Activated T-helper 2 cell treated with anti-CD3 and anti-CD28 coated beads, Interferon-gamma antibody, Interleukin-2, Interleukin-4, amounts not matched to agents 10 μg/mL and 5 μg/mL and 100 μg/mL, durations not matched to agents 14 hours and 24 hours and 36 hours (primary cell): ENCODE results near the gene PTPRN2. TPM values are rescaled to one million over a fixed set of nuclear protein-coding genes. Genes with fewer than 3 reads are reported as not detected.
"Not testable (repeated sequence)": the region's sequence is repeated elsewhere in the genome, so short reads cannot be mapped to it uniquely, and the experiment has no call there.

ENCODE experiments used
- DNase-seq: peaks from one replicate; pipeline ENCODE4 v3.0.0; 2021; ENCODE audit warnings: low spot score
- H3K27ac Mint-ChIP-seq: one replicate; pipeline ENCODE4 v1.8.0; 2021; ENCODE audit warnings: mixed read lengths
- H3K27me3 Mint-ChIP-seq: one replicate; pipeline ENCODE4 v1.8.0; 2021; ENCODE audit warnings: low read depth, mixed read lengths
- H3K36me3 Mint-ChIP-seq: one replicate; pipeline ENCODE4 v1.8.0; 2021; ENCODE audit warnings: low read depth, mixed read lengths
- H3K4me1 Mint-ChIP-seq: one replicate; pipeline ENCODE4 v1.8.0; 2021; ENCODE audit warnings: low read depth, mixed read lengths
- H3K4me3 Mint-ChIP-seq: one replicate; pipeline ENCODE4 v1.8.0; 2021; ENCODE audit warnings: low read depth, mild to moderate bottlenecking, moderate library complexity, mixed read lengths
- H3K9me3 Mint-ChIP-seq: one replicate; pipeline ENCODE4 v1.8.0; 2021; ENCODE audit warnings: mixed read lengths
- intact Hi-C: fragments of 100-400 bp; cut with micrococcal nuclease; formaldehyde crosslinking; loops from one replicate; pipeline ENCODE4 v1.15.1; 2023
- total RNA-seq: library from RNA; stranded (reverse); gene quantifications from 2 replicates; pipeline ENCODE4 v1.2.3, GENCODE V29; 2022

The PTPRN2 gene
- total RNA-seq, 1 donor from 2014 or later = 1.3 TPM

- Mint-ChIP-seq H3K27ac (no peak overlapping the region), H3K4me3 (no peak overlapping the region), H3K4me1 (no peaks in the 10 kb centered on the region), H3K27me3 (no peaks in the 10 kb centered on the region), H3K9me3 (no peaks in the 10 kb centered on the region), H3K36me3 (no peaks in the 10 kb centered on the region)
- intact Hi-C loops = no loop called here
- no peak for DNase-seq
Observed at GRCh38 chr7:158278745-158279320, 308.8 kb downstream of the PTPRN2 start.

DNA sequence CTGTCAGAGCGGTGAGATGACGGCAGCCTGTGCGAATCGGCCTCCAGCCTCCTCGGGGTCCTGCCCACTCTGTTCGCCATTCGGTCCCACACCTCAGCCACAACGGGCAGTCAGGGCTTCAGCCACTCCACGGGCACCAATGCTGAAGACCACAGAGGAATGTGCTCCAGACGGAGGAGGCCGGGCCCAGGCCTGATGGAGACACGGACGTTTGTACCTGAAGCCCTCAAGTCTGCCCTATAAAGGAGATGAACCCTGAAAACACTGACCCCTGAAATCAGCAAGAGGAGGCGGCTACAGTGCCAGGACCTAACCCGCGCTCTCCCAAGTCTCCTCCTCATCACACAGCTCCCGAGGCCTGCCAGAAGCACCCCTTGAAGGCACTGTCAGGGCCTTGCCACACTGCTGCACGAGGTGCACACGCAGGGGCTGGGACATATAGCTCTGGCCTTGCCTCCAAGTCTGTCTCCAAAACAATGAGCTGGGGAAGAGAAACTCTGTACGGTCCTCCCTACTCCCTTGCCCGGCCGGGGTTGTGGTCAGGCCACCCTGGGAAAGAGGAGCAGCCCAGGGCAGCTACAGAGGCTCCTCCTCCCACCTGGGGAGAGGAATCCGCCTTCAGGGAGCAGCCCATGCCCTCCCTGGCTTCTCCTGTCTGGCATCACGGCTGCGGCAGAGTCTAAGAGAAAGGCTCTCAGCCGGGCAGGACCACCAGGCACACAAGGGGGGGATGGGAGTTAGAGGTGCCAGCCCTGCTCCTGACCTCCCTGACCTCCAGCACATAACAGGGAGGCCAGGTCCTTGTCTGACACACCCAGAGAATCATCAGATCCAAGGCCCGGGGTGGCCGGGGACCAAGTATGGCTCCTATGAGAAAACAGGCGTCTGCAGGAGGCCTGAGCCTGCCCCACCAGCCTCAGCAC lies 310.1 kb downstream of the PTPRN2 start:
- H3K27me3 Mint-ChIP-seq = no peaks in the 10 kb centered on the region
- no peak overlapping the region for H3K4me3 Mint-ChIP-seq
- intact Hi-C loops = no loop called here
- H3K4me1 Mint-ChIP-seq = no peaks in the 10 kb centered on the region
- no peaks in the 10 kb centered on the region for H3K36me3 Mint-ChIP-seq
- no peaks in the 10 kb centered on the region for H3K9me3 Mint-ChIP-seq
- no peak for DNase-seq
- H3K27ac Mint-ChIP-seq = no peak overlapping the region

DNA sequence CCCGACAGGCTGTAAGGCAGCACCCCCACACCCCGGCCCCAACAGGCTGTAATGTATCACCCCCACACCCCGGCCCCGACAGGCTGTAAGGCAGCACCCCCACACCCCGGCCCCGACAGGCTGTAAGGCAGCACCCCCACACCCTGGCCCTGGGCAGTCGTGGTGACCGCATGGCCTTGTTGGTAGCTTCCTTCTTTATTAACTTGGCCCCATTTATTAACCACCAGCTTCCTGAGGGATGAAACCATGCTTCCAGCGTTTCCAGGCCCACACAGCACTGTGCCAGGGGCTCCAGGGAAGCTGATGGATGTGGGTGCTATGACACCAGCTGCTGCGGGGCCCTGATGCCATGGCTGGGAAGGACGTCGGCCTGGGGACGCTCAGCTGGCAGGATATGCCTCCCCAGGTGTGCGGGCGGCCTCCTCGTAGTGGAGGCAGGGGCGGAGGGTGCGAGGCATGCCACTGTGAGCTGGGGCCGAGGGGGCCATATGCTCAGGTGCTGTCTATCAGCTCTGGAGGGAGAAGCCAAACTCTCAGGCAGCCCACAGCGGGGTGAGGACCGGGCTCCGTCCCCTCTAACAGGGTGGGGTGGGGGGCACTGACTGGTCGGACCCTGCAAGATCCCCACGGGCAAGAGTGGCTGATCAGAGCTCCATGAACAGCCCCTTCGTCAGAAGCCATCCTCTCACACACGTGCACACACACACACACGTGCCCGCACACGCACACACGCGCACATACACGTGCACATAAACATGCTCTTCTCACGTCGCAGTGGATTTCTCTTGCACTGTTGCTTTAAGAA lies 311.0 kb downstream of the PTPRN2 start:
- Mint-ChIP-seq H3K9me3 (no peaks in the 10 kb centered on the region), H3K27me3 (no peaks in the 10 kb centered on the region), H3K27ac (no peak overlapping the region), H3K4me3 (no peak overlapping the region), H3K36me3 (no peaks in the 10 kb centered on the region), H3K4me1 (no peaks in the 10 kb centered on the region)
- intact Hi-C loops = no loop called here
- DNase-seq = no peak

GRCh38 chr7:158275711-158276413 lies 311.8 kb downstream of the PTPRN2 start:
- Mint-ChIP-seq H3K27me3 (no peaks in the 10 kb centered on the region), H3K4me3 (no peak overlapping the region), H3K27ac (no peak overlapping the region), H3K4me1 (no peaks in the 10 kb centered on the region), H3K9me3 (no peaks in the 10 kb centered on the region), H3K36me3 (no peaks in the 10 kb centered on the region)
- DNase-seq = no peak
- intact Hi-C loops = no loop called here

- Mint-ChIP-seq H3K9me3 (no peaks in the 10 kb centered on the region), H3K36me3 (no peaks in the 10 kb centered on the region), H3K4me3 (no peak overlapping the region), H3K4me1 (no peaks in the 10 kb centered on the region), H3K27ac (no peak overlapping the region), H3K27me3 (no peaks in the 10 kb centered on the region)
- DNase-seq = no peak
- intact Hi-C loops = no loop called here
Observed at GRCh38 chr7:158274996-158275395, 312.6 kb downstream of the PTPRN2 start.

GRCh38 chr7:158274404-158274811 lies 313.2 kb downstream of the PTPRN2 start:
- H3K27me3 Mint-ChIP-seq = no peaks in the 10 kb centered on the region
- H3K4me1 Mint-ChIP-seq = no peaks in the 10 kb centered on the region
- no peak overlapping the region for H3K4me3 Mint-ChIP-seq
- intact Hi-C loops = no loop called here
- peaks cover 5% of the 10 kb centered on the region for H3K9me3 Mint-ChIP-seq
- no peak for DNase-seq
- no peaks in the 10 kb centered on the region for H3K36me3 Mint-ChIP-seq
- H3K27ac Mint-ChIP-seq = no peak overlapping the region

- H3K4me3 Mint-ChIP-seq, DNase-seq, intact Hi-C loops, H3K36me3 Mint-ChIP-seq, H3K27ac Mint-ChIP-seq, H3K9me3 Mint-ChIP-seq, H3K4me1 Mint-ChIP-seq, H3K27me3 Mint-ChIP-seq: not testable (repeated sequence)
Observed at GRCh38 chr7:158273756-158274342, 313.8 kb downstream of the PTPRN2 start.

DNA sequence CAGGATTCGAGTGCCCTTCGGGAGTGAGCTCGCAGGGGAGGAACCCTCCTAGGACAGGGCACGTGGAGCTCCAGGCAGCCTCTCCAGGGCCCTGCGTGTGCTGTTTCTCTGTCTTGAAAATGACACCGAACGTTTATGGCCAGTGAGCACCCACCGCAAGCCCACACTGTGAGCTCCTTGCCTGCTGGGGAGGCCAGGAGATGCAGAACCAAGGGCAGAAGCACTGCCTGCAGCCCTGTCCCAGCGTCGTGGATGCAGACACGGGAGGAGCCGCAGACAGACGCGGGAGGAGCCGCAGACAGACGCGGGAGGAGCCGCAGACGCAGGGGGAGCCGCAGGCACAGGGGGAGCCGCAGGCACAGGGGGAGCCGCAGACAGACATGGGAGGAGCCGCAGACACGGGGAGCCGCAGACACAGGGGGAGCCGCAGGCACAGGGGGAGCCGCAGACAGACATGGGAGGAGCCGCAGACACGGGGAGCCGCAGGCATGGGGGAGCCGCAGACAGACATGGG lies 314.4 kb downstream of the PTPRN2 start:
- H3K27me3 Mint-ChIP-seq = no peaks in the 10 kb centered on the region
- H3K9me3 Mint-ChIP-seq = peaks cover 6% of the 10 kb centered on the region
- intact Hi-C loops = no loop called here

GRCh38 chr7:158272509-158273137 lies 315.0 kb downstream of the PTPRN2 start:
- Mint-ChIP-seq H3K4me3 (no peak overlapping the region), H3K27me3 (no peaks in the 10 kb centered on the region), H3K4me1 (no peaks in the 10 kb centered on the region), H3K27ac (no peak overlapping the region), H3K9me3 (peaks cover 9% of the 10 kb centered on the region), H3K36me3 (no peaks in the 10 kb centered on the region)
- no peak for DNase-seq
- intact Hi-C loops = no loop called here

More for the DNA sequence above, 314.4 kb downstream of the PTPRN2 start:
- Mint-ChIP-seq H3K36me3 (no peaks in the 10 kb centered on the region), H3K27ac (no peak overlapping the region), H3K4me3 (no peak overlapping the region), H3K4me1 (no peaks in the 10 kb centered on the region)
- no peak for DNase-seq

GRCh38 chr7:158272091-158272490 lies 315.5 kb downstream of the PTPRN2 start:
- no peak overlapping the region for H3K27ac Mint-ChIP-seq
- no peak overlapping the region for H3K4me3 Mint-ChIP-seq
- H3K36me3 Mint-ChIP-seq = no peaks in the 10 kb centered on the region
- intact Hi-C loops = no loop called here
- peaks cover 9% of the 10 kb centered on the region for H3K9me3 Mint-ChIP-seq
- H3K27me3 Mint-ChIP-seq = no peaks in the 10 kb centered on the region
- H3K4me1 Mint-ChIP-seq = no peaks in the 10 kb centered on the region
- DNase-seq = no peak

DNA sequence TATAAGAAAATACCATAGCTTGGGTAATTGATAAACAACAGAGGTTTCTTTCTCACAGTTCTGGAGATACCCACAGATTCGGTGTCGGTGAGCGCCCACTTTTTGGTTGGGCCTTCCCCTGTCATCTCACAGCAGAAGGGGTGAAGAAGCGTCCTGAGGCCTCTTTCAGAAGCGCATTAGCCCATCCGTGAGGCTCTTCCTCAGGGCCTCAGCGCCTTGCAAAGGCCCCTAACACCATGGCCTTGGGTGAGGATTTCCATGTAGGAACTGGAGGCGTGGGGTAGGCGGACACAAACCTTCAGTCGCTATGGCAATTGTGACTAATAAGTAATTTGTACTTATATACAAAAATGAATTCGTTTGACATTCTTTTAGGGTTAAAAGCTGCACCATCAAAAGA lies 316.0 kb downstream of the PTPRN2 start:
- Mint-ChIP-seq H3K27me3 (no peaks in the 10 kb centered on the region), H3K4me1 (no peaks in the 10 kb centered on the region), H3K4me3 (no peak overlapping the region), H3K27ac (no peak overlapping the region), H3K9me3 (peaks cover 9% of the 10 kb centered on the region), H3K36me3 (no peaks in the 10 kb centered on the region)
- DNase-seq = no peak
- intact Hi-C loops = no loop called here
